Activated CD8-positive, alpha-beta T cell treated with anti-CD3 and anti-CD28 coated beads, Interleukin-2, amount 10 ng/mL, durations not matched to agents 7 days and 5 days (primary cell): ENCODE measurements around the gene LIPG. TPM values are rescaled to one million over a fixed set of nuclear protein-coding genes. Genes with fewer than 3 reads are reported as not detected.
"Not testable (repeated sequence)": the region's sequence is repeated elsewhere in the genome, so short reads cannot be mapped to it uniquely, and the experiment has no call there.

ENCODE experiments used
- ATAC-seq: fragments of 150-1000 bp; cut with Tn5 transposase; one replicate; pipeline ENCODE4 v1.10.0; 2021; ENCODE audit warnings: moderate library complexity
- CTCF ChIA-PET: fragments of 350-600 bp; sonication (Branson Sonifier 250); formaldehyde crosslinking; loops from one replicate; lab custom pipeline; 2021; ENCODE audit warnings: antibody characterized with exemption; lab: Charles Lee
- POLR2A ChIA-PET: fragments of 350-600 bp; sonication (Branson Sonifier 250); formaldehyde crosslinking; loops from one replicate; lab custom pipeline; 2021; ENCODE audit warnings: antibody characterized with exemption; lab: Charles Lee
- DNase-seq: peaks from one replicate; pipeline ENCODE4 v3.0.0-alpha.2; 2020
- H3K27ac Mint-ChIP-seq: one replicate; pipeline ENCODE4 v1.8.0; 2021; ENCODE audit warnings: mild to moderate bottlenecking, mixed read lengths
- H3K27me3 Mint-ChIP-seq: one replicate; pipeline ENCODE4 v1.8.0; 2021; ENCODE audit warnings: low read depth, mixed read lengths
- H3K36me3 Mint-ChIP-seq: one replicate; pipeline ENCODE4 v1.8.0; 2021; ENCODE audit warnings: low read depth, mixed read lengths
- H3K4me1 Mint-ChIP-seq: one replicate; pipeline ENCODE4 v1.8.0; 2021; ENCODE audit warnings: low read depth, mixed read lengths
- H3K4me3 Mint-ChIP-seq: one replicate; pipeline ENCODE4 v1.8.0; 2021; ENCODE audit warnings: mild to moderate bottlenecking, mixed read lengths
- H3K9me3 Mint-ChIP-seq: one replicate; pipeline ENCODE4 v1.8.0; 2022; ENCODE audit warnings: mixed read lengths; ENCODE audit not compliant: insufficient read depth
- total RNA-seq, 2 experiments: library from RNA; stranded (reverse); gene quantifications; one replicate each; pipeline ENCODE4 v1.2.3, GENCODE V29; 2021

The LIPG gene
- total RNA-seq, 2 experiments from 2014 or later: 0.11 TPM; not detected in 1

DNA sequence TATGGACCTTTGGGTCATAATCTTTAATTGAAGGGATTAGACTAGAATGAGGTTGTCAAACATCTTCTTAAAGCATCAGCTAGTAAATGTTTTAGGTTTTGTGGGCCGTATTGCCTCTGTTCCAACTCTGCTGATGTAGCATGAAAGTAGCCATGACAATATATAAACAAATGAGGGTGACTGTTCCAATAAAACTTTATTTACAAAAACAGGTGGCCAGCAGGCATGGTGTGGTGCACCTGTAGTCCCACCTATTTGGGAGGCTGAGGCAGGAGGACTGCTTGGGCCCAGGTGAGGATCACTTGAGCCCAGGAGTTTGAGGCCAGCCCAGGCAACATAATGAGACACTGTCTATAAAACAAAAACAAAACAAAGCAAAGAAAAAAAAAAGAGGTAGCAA, 18.4 kb downstream of the LIPG start:
- H3K4me1 Mint-ChIP-seq: no peaks in the 10 kb centered on the region
- ATAC-seq (no peak), DNase-seq (no peak)
- no peak overlapping the region for H3K4me3 Mint-ChIP-seq
- H3K36me3 Mint-ChIP-seq: no peaks in the 10 kb centered on the region
- H3K9me3 Mint-ChIP-seq: no peaks in the 10 kb centered on the region
- POLR2A ChIA-PET: no interaction called here
- H3K27ac Mint-ChIP-seq: no peak overlapping the region
- H3K27me3 Mint-ChIP-seq: peaks cover 25% of the 10 kb centered on the region
- CTCF ChIA-PET: no interaction called here

GRCh38 chr18:49581371-49581770, 19.5 kb downstream of the LIPG start:
- ChIA-PET CTCF (no interaction called here), POLR2A (interaction anchor here (0.9 kb wide), 1 partner anchor 35 kb away, joined by 3 read pairs; no protein-coding TSS in a partner anchor)
- H3K27ac Mint-ChIP-seq: no peak overlapping the region
- H3K4me3 Mint-ChIP-seq: no peak overlapping the region
- no peaks in the 10 kb centered on the region for H3K36me3 Mint-ChIP-seq
- H3K4me1 Mint-ChIP-seq: no peaks in the 10 kb centered on the region
- peaks cover 30% of the 10 kb centered on the region for H3K27me3 Mint-ChIP-seq
- no peak for DNase-seq
- ATAC-seq: no peak
- H3K9me3 Mint-ChIP-seq: no peaks in the 10 kb centered on the region

- H3K9me3 Mint-ChIP-seq: no peaks in the 10 kb centered on the region
- CTCF ChIA-PET: no interaction called here
These were observed 20.7 kb downstream of the LIPG start for GRCh38 chr18:49582579-49582978.

DNA sequence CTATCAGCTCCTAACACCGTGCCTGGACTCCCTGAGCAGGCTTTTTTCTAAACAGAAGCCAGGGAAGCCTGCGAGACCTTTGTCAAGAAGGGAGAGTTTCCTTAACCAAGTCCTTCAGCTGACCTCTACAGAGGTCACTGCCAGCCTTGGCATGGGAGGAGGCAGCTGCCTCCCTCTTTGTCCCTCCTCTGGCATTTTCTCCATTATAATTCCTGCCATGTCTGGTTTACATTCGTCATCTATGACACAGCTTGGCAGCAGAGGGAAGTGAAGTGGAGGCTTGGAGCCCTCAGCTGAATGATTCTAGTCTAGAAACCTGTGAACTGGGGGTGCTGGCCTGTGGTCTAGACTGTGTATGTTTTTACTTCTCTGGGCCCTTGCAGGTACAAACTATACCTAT, 22.5 kb downstream of the LIPG start:
- Mint-ChIP-seq H3K4me3 (no peak overlapping the region), H3K36me3 (no peaks in the 10 kb centered on the region), H3K27me3 (peaks cover 27% of the 10 kb centered on the region), H3K27ac (no peak overlapping the region), H3K9me3 (no peaks in the 10 kb centered on the region), H3K4me1 (no peaks in the 10 kb centered on the region)
- DNase-seq (no peak), ATAC-seq (no peak)
- ChIA-PET POLR2A (no interaction called here), CTCF (no interaction called here)

More at GRCh38 chr18:49582579-49582978, 20.7 kb downstream of the LIPG start:
- POLR2A ChIA-PET: no interaction called here
- no peak for DNase-seq
- H3K27ac Mint-ChIP-seq: no peak overlapping the region
- H3K36me3 Mint-ChIP-seq: no peaks in the 10 kb centered on the region
- peaks cover 30% of the 10 kb centered on the region for H3K27me3 Mint-ChIP-seq
- no peaks in the 10 kb centered on the region for H3K4me1 Mint-ChIP-seq
- no peak for ATAC-seq
- H3K4me3 Mint-ChIP-seq: no peak overlapping the region

DNA sequence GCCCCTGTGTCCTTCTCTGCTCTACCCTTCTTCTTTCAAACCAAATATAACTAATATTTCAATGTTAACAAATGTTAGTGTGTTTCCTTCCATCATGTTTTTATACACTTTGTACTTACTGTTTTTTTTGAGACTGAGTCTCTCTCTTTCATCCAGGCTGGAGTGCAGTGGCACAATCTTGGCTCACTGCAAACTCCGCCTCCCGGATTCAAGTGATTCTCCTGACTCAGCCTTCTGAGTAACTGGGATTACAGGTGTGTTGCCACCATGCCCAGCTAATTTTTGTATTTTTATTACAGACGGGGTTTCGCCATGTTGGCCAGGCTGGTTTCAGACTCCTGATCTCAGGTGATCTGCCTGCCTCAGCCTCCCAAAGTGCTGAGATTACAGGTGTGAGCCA, 23.1 kb downstream of the LIPG start:
- CTCF ChIA-PET, POLR2A ChIA-PET, DNase-seq, ATAC-seq, H3K27ac Mint-ChIP-seq, H3K36me3 Mint-ChIP-seq, H3K4me1 Mint-ChIP-seq, H3K9me3 Mint-ChIP-seq, H3K4me3 Mint-ChIP-seq: not testable (repeated sequence)
- peaks cover 27% of the 10 kb centered on the region for H3K27me3 Mint-ChIP-seq

DNA sequence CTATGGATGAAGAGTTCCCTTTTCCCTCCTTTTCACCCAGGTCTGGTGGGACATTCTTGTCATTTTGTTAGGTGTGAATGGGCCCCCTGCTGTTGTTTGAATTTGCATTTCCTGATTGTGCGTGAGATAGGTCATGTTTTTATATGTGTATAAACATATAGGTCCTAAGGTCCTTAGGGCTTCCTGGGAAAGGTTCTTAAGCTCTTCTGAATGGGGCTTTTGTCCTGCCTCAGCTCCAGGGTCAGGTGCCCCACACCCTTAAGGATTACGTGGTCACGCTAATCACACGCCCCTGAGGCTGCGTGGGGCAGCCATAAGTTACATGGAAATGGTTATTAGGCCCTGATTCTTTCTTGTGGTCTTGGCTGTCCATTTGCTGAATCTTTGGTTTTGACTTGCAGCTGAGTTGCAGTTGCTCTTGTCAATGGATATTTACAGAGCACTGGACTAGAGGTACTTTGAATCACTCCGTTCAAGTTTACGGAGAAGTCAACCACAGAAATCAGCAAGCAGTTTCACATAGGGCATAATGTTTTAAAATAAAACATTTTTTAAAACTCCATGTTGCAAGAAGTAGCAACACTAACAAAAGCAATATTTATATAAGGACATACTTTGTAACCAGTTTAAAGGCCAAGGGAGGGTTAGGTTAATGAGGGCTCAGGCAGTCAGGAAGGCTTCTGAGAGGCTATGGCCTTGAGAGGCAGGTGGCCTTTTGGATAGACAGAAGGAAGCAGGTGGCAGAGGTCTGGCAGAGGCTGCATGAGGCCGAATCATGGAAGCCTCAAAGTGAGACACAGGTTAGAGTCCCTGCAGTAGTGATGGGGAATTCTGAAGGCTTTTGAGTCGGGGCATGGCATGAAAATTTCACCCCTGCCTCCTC, 24.2 kb downstream of the LIPG start:
- no peak overlapping the region for H3K27ac Mint-ChIP-seq
- CTCF ChIA-PET: no interaction called here

GRCh38 chr18:49588171-49588570, 26.3 kb downstream of the LIPG start:
- Mint-ChIP-seq H3K27me3 (peaks cover 7% of the 10 kb centered on the region), H3K4me3 (no peak overlapping the region), H3K27ac (no peak overlapping the region), H3K9me3 (no peaks in the 10 kb centered on the region), H3K4me1 (no peaks in the 10 kb centered on the region), H3K36me3 (no peaks in the 10 kb centered on the region)
- CTCF ChIA-PET: interaction anchor here (0.8 kb wide), 1 partner anchor 270 kb away, joined by 3 read pairs; no protein-coding TSS in a partner anchor
- ATAC-seq (no peak), DNase-seq (no peak)
- POLR2A ChIA-PET: no interaction called here

More for the DNA sequence above, 24.2 kb downstream of the LIPG start:
- ATAC-seq (no peak), DNase-seq (no peak)
- Mint-ChIP-seq H3K36me3 (no peaks in the 10 kb centered on the region), H3K9me3 (no peaks in the 10 kb centered on the region), H3K4me3 (no peak overlapping the region), H3K4me1 (no peaks in the 10 kb centered on the region), H3K27me3 (peaks cover 21% of the 10 kb centered on the region)
- POLR2A ChIA-PET: interaction anchor here (0.6 kb wide), 1 partner anchor 1018 kb away, joined by 4 read pairs; no protein-coding TSS in a partner anchor

DNA sequence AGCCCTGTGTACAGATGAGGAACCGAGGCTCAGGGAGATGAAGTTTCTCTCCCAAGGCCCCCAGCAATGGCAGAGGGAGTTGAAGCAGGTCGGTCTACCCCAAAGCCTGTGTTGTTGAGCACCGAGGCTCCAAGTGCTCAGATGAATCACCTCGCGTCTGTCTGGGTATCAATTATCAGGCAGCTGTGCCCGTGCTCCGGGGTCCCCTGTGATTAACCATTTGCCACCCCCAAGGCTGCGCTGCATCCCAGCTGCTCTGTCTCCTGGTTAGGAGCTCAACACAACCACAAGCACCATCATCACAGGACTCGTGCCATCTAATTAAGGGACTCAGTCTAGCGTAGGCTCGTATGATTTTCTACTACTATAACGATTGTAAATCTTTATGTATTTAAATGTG, 27.1 kb downstream of the LIPG start:
- ATAC-seq (no peak), DNase-seq (no peak)
- H3K4me1 Mint-ChIP-seq: no peaks in the 10 kb centered on the region
- peaks cover 4% of the 10 kb centered on the region for H3K27me3 Mint-ChIP-seq
- no peaks in the 10 kb centered on the region for H3K9me3 Mint-ChIP-seq
- H3K27ac Mint-ChIP-seq: no peak overlapping the region
- POLR2A ChIA-PET: no interaction called here
- H3K4me3 Mint-ChIP-seq: no peak overlapping the region
- CTCF ChIA-PET: no interaction called here
- no peaks in the 10 kb centered on the region for H3K36me3 Mint-ChIP-seq

DNA sequence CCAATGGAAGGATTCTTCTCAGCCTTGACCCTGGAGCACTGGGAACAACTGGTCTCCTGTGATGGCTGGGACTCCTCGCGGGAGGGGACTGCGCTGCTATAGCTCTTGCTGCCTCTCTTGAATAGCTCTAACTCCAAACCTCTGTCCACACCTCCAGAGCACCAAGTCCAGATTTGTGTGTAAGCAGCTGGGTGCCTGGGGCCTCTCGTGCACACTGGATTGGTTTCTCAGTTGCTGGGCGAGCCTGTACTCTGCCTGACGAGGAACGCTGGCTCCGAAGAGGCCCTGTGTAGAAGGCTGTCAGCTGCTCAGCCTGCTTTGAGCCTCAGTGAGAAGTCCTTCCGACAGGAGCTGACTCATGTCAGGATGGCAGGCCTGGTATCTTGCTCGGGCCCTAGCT, 28.8 kb downstream of the LIPG start:
- ATAC-seq (no peak), DNase-seq (no peak)
- H3K36me3 Mint-ChIP-seq: no peaks in the 10 kb centered on the region
- no peaks in the 10 kb centered on the region for H3K9me3 Mint-ChIP-seq
- no peaks in the 10 kb centered on the region for H3K4me1 Mint-ChIP-seq
- POLR2A ChIA-PET: no interaction called here
- no peak overlapping the region for H3K27ac Mint-ChIP-seq
- H3K27me3 Mint-ChIP-seq: peaks cover 3% of the 10 kb centered on the region
- no peak overlapping the region for H3K4me3 Mint-ChIP-seq
- CTCF ChIA-PET: no interaction called here

DNA sequence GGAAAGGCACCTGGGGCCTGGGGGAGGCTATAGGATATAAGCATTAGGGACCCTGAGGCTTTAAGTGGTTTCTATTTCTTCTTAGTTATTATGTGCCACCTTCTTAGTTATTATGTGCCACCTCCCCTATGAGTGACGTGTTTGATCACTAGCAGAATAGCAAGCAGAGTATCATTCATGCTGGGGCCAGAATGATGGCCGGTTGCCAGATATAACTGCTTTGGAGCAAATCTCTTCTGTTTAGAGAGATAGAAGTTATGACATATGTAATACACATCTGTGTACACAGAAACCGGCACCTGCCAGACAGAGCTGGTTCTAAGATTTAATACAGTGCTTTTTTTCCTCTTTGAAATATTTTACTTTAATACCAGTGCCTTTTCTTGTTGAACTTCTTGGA, 29.4 kb downstream of the LIPG start:
- ATAC-seq: no peak
- Mint-ChIP-seq H3K9me3 (no peaks in the 10 kb centered on the region), H3K27ac (no peak overlapping the region), H3K27me3 (peaks cover 2% of the 10 kb centered on the region), H3K36me3 (no peaks in the 10 kb centered on the region), H3K4me3 (no peak overlapping the region), H3K4me1 (no peaks in the 10 kb centered on the region)
- DNase-seq: no peak
- CTCF ChIA-PET: no interaction called here
- POLR2A ChIA-PET: no interaction called here

DNA sequence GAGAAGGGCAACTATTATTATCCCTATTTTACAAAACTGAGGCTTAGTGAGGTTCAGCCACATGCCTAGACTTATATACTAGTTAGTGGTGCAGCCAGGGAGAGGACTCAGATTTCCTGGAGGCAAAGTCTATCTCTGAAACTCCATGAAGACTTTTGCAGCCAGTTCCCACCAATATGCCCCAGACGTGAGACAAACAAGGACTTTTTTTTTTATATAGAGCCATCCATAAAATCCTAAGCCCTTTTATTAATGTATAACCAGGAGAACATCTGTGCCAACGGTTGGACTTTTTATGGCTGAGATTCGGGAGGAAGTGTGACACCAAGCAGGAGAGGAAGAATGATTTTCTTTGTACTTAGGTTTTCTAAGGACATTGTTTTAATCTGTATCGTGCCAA, 29.9 kb downstream of the LIPG start:
- POLR2A ChIA-PET: no interaction called here
- no peak overlapping the region for H3K4me3 Mint-ChIP-seq

DNA sequence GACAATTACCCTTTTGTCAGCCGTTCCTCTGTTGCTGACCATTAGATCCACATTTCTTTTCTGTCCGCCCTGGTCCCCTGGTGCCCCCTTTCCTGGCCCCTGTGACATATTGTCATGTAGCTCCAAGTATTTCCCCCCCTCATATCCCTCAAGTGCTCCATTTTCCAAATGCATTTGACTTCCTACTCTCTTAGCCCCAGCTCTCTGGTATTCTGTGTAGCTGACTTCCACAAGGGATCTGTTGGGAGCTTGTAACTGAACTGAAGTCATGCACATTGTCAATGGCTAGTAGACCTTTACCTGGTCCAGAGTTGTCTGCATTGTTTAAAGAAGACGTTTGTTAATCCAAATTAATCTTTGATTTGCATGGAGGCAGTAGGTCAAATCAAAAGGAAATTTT, 34.8 kb downstream of the LIPG start:
- H3K9me3 Mint-ChIP-seq: no peaks in the 10 kb centered on the region
- no peak overlapping the region for H3K27ac Mint-ChIP-seq
- peaks cover 5% of the 10 kb centered on the region for H3K27me3 Mint-ChIP-seq
- H3K36me3 Mint-ChIP-seq: no peaks in the 10 kb centered on the region
- DNase-seq (no peak), ATAC-seq (no peak)
- H3K4me1 Mint-ChIP-seq: peaks cover 4% of the 10 kb centered on the region
- ChIA-PET POLR2A (no interaction called here), CTCF (no interaction called here)
- no peak overlapping the region for H3K4me3 Mint-ChIP-seq

More for the DNA sequence above, 29.9 kb downstream of the LIPG start:
- no peak for DNase-seq
- CTCF ChIA-PET: no interaction called here
- H3K9me3 Mint-ChIP-seq: no peaks in the 10 kb centered on the region
- no peaks in the 10 kb centered on the region for H3K36me3 Mint-ChIP-seq
- peaks cover 2% of the 10 kb centered on the region for H3K27me3 Mint-ChIP-seq
- H3K4me1 Mint-ChIP-seq: no peaks in the 10 kb centered on the region
- no peak overlapping the region for H3K27ac Mint-ChIP-seq
- no peak for ATAC-seq
